ENCODE data around the gene RAB33B.
"Not testable (repeated sequence)": the region's sequence is repeated elsewhere in the genome, so short reads cannot be mapped to it uniquely, and the experiment has no call there.

Gene RAB33B

GRCh38 chr4:139454111-139455045 lies at the start of gene RAB33B:
Gene RAB33B (plus strand): TSS chr4:139454121. CDS start chr4:139454196, 75 bp downstream.
- H3K27me3 ChIP-seq (ENCODE audit: control insufficient read depth, insufficient read depth, low read length) = no peaks in the 10 kb centered on the region
- H3K4me3 ChIP-seq (ENCODE audit: low read length) = peak within 1 kb of the TSS; percentile 86
- H3K36me3 ChIP-seq (ENCODE audit: control insufficient read depth, insufficient read depth, low read length) = no peaks in the 10 kb centered on the region
- no CpG with 5 or more reads among the region's 46 CpGs for WGBS (ENCODE audit: insufficient coverage, insufficient read length)
- H3K27ac ChIP-seq (ENCODE audit: low read length) = no peak within 1 kb of the TSS
- no peak for DNase-seq (ENCODE audit: low read depth, low spot score)
- no peaks in the 10 kb centered on the region; the same call in 1 of the 2 replicates for H3K4me1 ChIP-seq (ENCODE audit: control insufficient read depth, insufficient read depth, low read length)
- no peaks in the 10 kb centered on the region for H3K9me3 ChIP-seq (ENCODE audit: control insufficient read depth, insufficient read depth, low read length)

- Histone ChIP-seq H3K36me3 (ENCODE audit: control insufficient read depth, insufficient read depth, low read length) (no peaks in the 10 kb centered on the region), H3K4me3 (ENCODE audit: low read length) (no peak overlapping the region), H3K9me3 (ENCODE audit: control insufficient read depth, insufficient read depth, low read length) (no peaks in the 10 kb centered on the region), H3K27ac (ENCODE audit: low read length) (no peak overlapping the region), H3K27me3 (ENCODE audit: control insufficient read depth, insufficient read depth, low read length) (no peaks in the 10 kb centered on the region), H3K4me1 (ENCODE audit: control insufficient read depth, insufficient read depth, low read length) (no peaks in the 10 kb centered on the region)
- no peak for DNase-seq (ENCODE audit: low read depth, low spot score)
These were observed 43.6 kb upstream of the RAB33B start for GRCh38 chr4:139410312-139410711.

GRCh38 chr4:139414671-139415210 lies 39.2 kb upstream of the RAB33B start:
- WGBS (ENCODE audit: insufficient coverage, insufficient read length) = no CpG with 5 or more reads among the region's 8 CpGs
- H3K36me3 ChIP-seq (ENCODE audit: control insufficient read depth, insufficient read depth, low read length); H3K4me3 ChIP-seq (ENCODE audit: low read length); H3K27ac ChIP-seq (ENCODE audit: low read length); H3K9me3 ChIP-seq (ENCODE audit: control insufficient read depth, insufficient read depth, low read length); DNase-seq (ENCODE audit: low read depth, low spot score); H3K4me1 ChIP-seq (ENCODE audit: control insufficient read depth, insufficient read depth, low read length); H3K27me3 ChIP-seq (ENCODE audit: control insufficient read depth, insufficient read depth, low read length): not testable (repeated sequence)

GRCh38 chr4:139416073-139416673 lies 37.7 kb upstream of the RAB33B start:
- Histone ChIP-seq H3K9me3 (ENCODE audit: control insufficient read depth, insufficient read depth, low read length) (no peaks in the 10 kb centered on the region), H3K27me3 (ENCODE audit: control insufficient read depth, insufficient read depth, low read length) (no peaks in the 10 kb centered on the region), H3K4me3 (ENCODE audit: low read length) (no peak overlapping the region), H3K4me1 (ENCODE audit: control insufficient read depth, insufficient read depth, low read length) (no peaks in the 10 kb centered on the region), H3K36me3 (ENCODE audit: control insufficient read depth, insufficient read depth, low read length) (no peaks in the 10 kb centered on the region), H3K27ac (ENCODE audit: low read length) (no peak overlapping the region)
- no CpG with 5 or more reads among the region's 2 CpGs for WGBS (ENCODE audit: insufficient coverage, insufficient read length)
- DNase-seq (ENCODE audit: low read depth, low spot score) = peak; percentile 13

GRCh38 chr4:139419388-139419914 lies 34.5 kb upstream of the RAB33B start:
- no CpG with 5 or more reads among the region's 2 CpGs for WGBS (ENCODE audit: insufficient coverage, insufficient read length)
- H3K27ac ChIP-seq (ENCODE audit: low read length) = no peak overlapping the region

GRCh38 chr4:139420652-139421051 lies 33.3 kb upstream of the RAB33B start:
- WGBS (ENCODE audit: insufficient coverage, insufficient read length) = no CpG with 5 or more reads among the region's 1 CpG
- no peaks in the 10 kb centered on the region for H3K36me3 ChIP-seq (ENCODE audit: control insufficient read depth, insufficient read depth, low read length)
- H3K27ac ChIP-seq (ENCODE audit: low read length) = no peak overlapping the region
- H3K4me3 ChIP-seq (ENCODE audit: low read length) = no peak overlapping the region
- H3K4me1 ChIP-seq (ENCODE audit: control insufficient read depth, insufficient read depth, low read length) = no peaks in the 10 kb centered on the region
- no peaks in the 10 kb centered on the region for H3K27me3 ChIP-seq (ENCODE audit: control insufficient read depth, insufficient read depth, low read length)
- no peaks in the 10 kb centered on the region for H3K9me3 ChIP-seq (ENCODE audit: control insufficient read depth, insufficient read depth, low read length)
- DNase-seq (ENCODE audit: low read depth, low spot score) = no peak

More at GRCh38 chr4:139419388-139419914, 34.5 kb upstream of the RAB33B start:
- H3K36me3 ChIP-seq (ENCODE audit: control insufficient read depth, insufficient read depth, low read length) = no peaks in the 10 kb centered on the region
- no peaks in the 10 kb centered on the region for H3K9me3 ChIP-seq (ENCODE audit: control insufficient read depth, insufficient read depth, low read length)
- H3K4me1 ChIP-seq (ENCODE audit: control insufficient read depth, insufficient read depth, low read length) = no peaks in the 10 kb centered on the region
- no peak for DNase-seq (ENCODE audit: low read depth, low spot score)
- no peak overlapping the region for H3K4me3 ChIP-seq (ENCODE audit: low read length)
- no peaks in the 10 kb centered on the region for H3K27me3 ChIP-seq (ENCODE audit: control insufficient read depth, insufficient read depth, low read length)

GRCh38 chr4:139436122-139436521 lies 17.8 kb upstream of the RAB33B start:
- no CpG with 5 or more reads among the region's 23 CpGs for WGBS (ENCODE audit: insufficient coverage, insufficient read length)
- no peak for DNase-seq (ENCODE audit: low read depth, low spot score)
- Histone ChIP-seq H3K27me3 (ENCODE audit: control insufficient read depth, insufficient read depth, low read length) (no peaks in the 10 kb centered on the region), H3K36me3 (ENCODE audit: control insufficient read depth, insufficient read depth, low read length) (no peaks in the 10 kb centered on the region), H3K27ac (ENCODE audit: low read length) (no peak overlapping the region), H3K4me3 (ENCODE audit: low read length) (no peak overlapping the region), H3K9me3 (ENCODE audit: control insufficient read depth, insufficient read depth, low read length) (no peaks in the 10 kb centered on the region), H3K4me1 (ENCODE audit: control insufficient read depth, insufficient read depth, low read length) (no peaks in the 10 kb centered on the region)

- H3K36me3 ChIP-seq (ENCODE audit: control insufficient read depth, insufficient read depth, low read length) = no peaks in the 10 kb centered on the region
- H3K4me3 ChIP-seq (ENCODE audit: low read length) = no peak overlapping the region
- no peak for DNase-seq (ENCODE audit: low read depth, low spot score)
- H3K27me3 ChIP-seq (ENCODE audit: control insufficient read depth, insufficient read depth, low read length) = no peaks in the 10 kb centered on the region
- WGBS (ENCODE audit: insufficient coverage, insufficient read length) = no CpG with 5 or more reads among the region's 2 CpGs
- no peaks in the 10 kb centered on the region for H3K4me1 ChIP-seq (ENCODE audit: control insufficient read depth, insufficient read depth, low read length)
- H3K9me3 ChIP-seq (ENCODE audit: control insufficient read depth, insufficient read depth, low read length) = no peaks in the 10 kb centered on the region
- H3K27ac ChIP-seq (ENCODE audit: low read length) = no peak overlapping the region
These were observed 15.8 kb upstream of the RAB33B start for GRCh38 chr4:139438141-139438540.

GRCh38 chr4:139441029-139441428 lies 12.9 kb upstream of the RAB33B start:
- no peak for DNase-seq (ENCODE audit: low read depth, low spot score)
- H3K36me3 ChIP-seq (ENCODE audit: control insufficient read depth, insufficient read depth, low read length) = no peaks in the 10 kb centered on the region
- no peaks in the 10 kb centered on the region for H3K4me1 ChIP-seq (ENCODE audit: control insufficient read depth, insufficient read depth, low read length)
- no peak overlapping the region for H3K4me3 ChIP-seq (ENCODE audit: low read length)
- H3K9me3 ChIP-seq (ENCODE audit: control insufficient read depth, insufficient read depth, low read length) = no peaks in the 10 kb centered on the region
- no CpG with 5 or more reads among the region's 4 CpGs for WGBS (ENCODE audit: insufficient coverage, insufficient read length)
- no peaks in the 10 kb centered on the region for H3K27me3 ChIP-seq (ENCODE audit: control insufficient read depth, insufficient read depth, low read length)
- H3K27ac ChIP-seq (ENCODE audit: low read length) = no peak overlapping the region

GRCh38 chr4:139443661-139444060 lies 10.3 kb upstream of the RAB33B start:
- no peaks in the 10 kb centered on the region for H3K27me3 ChIP-seq (ENCODE audit: control insufficient read depth, insufficient read depth, low read length)
- H3K4me1 ChIP-seq (ENCODE audit: control insufficient read depth, insufficient read depth, low read length) = no peaks in the 10 kb centered on the region
- no CpG with 5 or more reads among the region's 7 CpGs for WGBS (ENCODE audit: insufficient coverage, insufficient read length)
- no peaks in the 10 kb centered on the region for H3K36me3 ChIP-seq (ENCODE audit: control insufficient read depth, insufficient read depth, low read length)
- no peak overlapping the region for H3K4me3 ChIP-seq (ENCODE audit: low read length)
- H3K9me3 ChIP-seq (ENCODE audit: control insufficient read depth, insufficient read depth, low read length) = no peaks in the 10 kb centered on the region
- no peak for DNase-seq (ENCODE audit: low read depth, low spot score)
- no peak overlapping the region for H3K27ac ChIP-seq (ENCODE audit: low read length)
